Measurements from ENCODE around the gene LIPF.
"Not testable (repeated sequence)": the region's sequence is repeated elsewhere in the genome, so short reads cannot be mapped to it uniquely, and the experiment has no call there.

Gene LIPF

GRCh38 chr10:88664142-88664541 is at the start of gene LIPF:
TSS of gene LIPF (plus strand) at chr10:88664442. CDS start at chr10:88667298, 2,856 bp downstream.
- no peak for FAIRE-seq

GRCh38 chr10:88616250-88616977 is 47.8 kb upstream of the LIPF start:
- FAIRE-seq: no peak

GRCh38 chr10:88617772-88618300 is 46.4 kb upstream of the LIPF start:
- FAIRE-seq: no peak

- FAIRE-seq: no peak
Measured at GRCh38 chr10:88618496-88618895, 45.7 kb upstream of the LIPF start.

GRCh38 chr10:88620441-88620840 is 43.8 kb upstream of the LIPF start:
- FAIRE-seq: no peak

GRCh38 chr10:88623835-88624234 is 40.4 kb upstream of the LIPF start:
- no peak for FAIRE-seq

- no peak for FAIRE-seq
Measured at GRCh38 chr10:88624840-88625239, 39.4 kb upstream of the LIPF start.

GRCh38 chr10:88640186-88640585 is 24.1 kb upstream of the LIPF start:
- no peak for FAIRE-seq

GRCh38 chr10:88642209-88642608 is 22.0 kb upstream of the LIPF start:
- FAIRE-seq: no peak

GRCh38 chr10:88642963-88643362 is 21.3 kb upstream of the LIPF start:
- no peak for FAIRE-seq

GRCh38 chr10:88647061-88647615 is 17.1 kb upstream of the LIPF start:
- no peak for FAIRE-seq

- FAIRE-seq: no peak
Measured at GRCh38 chr10:88651101-88651551, 13.1 kb upstream of the LIPF start.

GRCh38 chr10:88652616-88653015 is 11.6 kb upstream of the LIPF start:
- no peak for FAIRE-seq

- FAIRE-seq: no peak
Measured at GRCh38 chr10:88657901-88658300, 6.3 kb upstream of the LIPF start.

GRCh38 chr10:88659725-88660597 is 4.3 kb upstream of the LIPF start:
- no peak for FAIRE-seq

- FAIRE-seq: no peak
Measured at GRCh38 chr10:88660598-88660884, 3.7 kb upstream of the LIPF start.

GRCh38 chr10:88661018-88661417 is 3.2 kb upstream of the LIPF start:
- FAIRE-seq: no peak

GRCh38 chr10:88661577-88661976 is 2.7 kb upstream of the LIPF start:
- no peak for FAIRE-seq

GRCh38 chr10:88663153-88663552 is 1.1 kb upstream of the LIPF start:
- FAIRE-seq: not testable (repeated sequence)

GRCh38 chr10:88668465-88668864 is 4.2 kb downstream of the LIPF start:
- no peak for FAIRE-seq

GRCh38 chr10:88670497-88670896 is 6.3 kb downstream of the LIPF start:
- FAIRE-seq: no peak

GRCh38 chr10:88672041-88672440 is 7.8 kb downstream of the LIPF start:
- FAIRE-seq: no peak

GRCh38 chr10:88676283-88677060 is 12.2 kb downstream of the LIPF start:
- FAIRE-seq: no peak

Measured in islet of Langerhans (tissue), 1 donor.